Bronchial epithelial cell (primary cell): Measurements from ENCODE around the gene TMEM11. TPM values are rescaled to one million over a fixed set of nuclear protein-coding genes. Genes with fewer than 3 reads are reported as not detected.

Experiments used
- DNase-seq: peaks from one replicate; pipeline ENCODE4 v3.0.0-alpha.2; 2010; ENCODE audit warnings: low read depth
- FAIRE-seq: peaks from 2 replicates; lab custom pipeline; 2011; peaks lifted over from hg19 to GRCh38; lab: Jason Lieb, UNC
- H3K27me3 ChIP-seq: 2 replicates; pipeline ENCODE4 v1.5.1; 2011; ENCODE audit warnings: low read length; ENCODE audit not compliant: control insufficient read depth, insufficient read depth
- H3K36me3 ChIP-seq: 2 replicates; pipeline ENCODE4 v1.5.1; 2011; ENCODE audit warnings: low read length; ENCODE audit not compliant: control insufficient read depth, insufficient read depth
- H3K4me3 ChIP-seq: 2 replicates; pipeline ENCODE4 v1.5.1; 2011; ENCODE audit warnings: mild to moderate bottlenecking, low read depth, low read length, control low read depth
- CTCF ChIP-seq: IDR thresholded peaks from 2 replicates; pipeline ENCODE4 v1.5.1; 2011; ENCODE audit warnings: mild to moderate bottlenecking, moderate library complexity, low read length, control low read depth, inconsistent platforms; ENCODE audit not compliant: insufficient read depth, severe bottlenecking
- total RNA-seq: library from RNA; depleted of rRNA; stranded (reverse); fragments of >200 nt; gene quantifications from 2 replicates; pipeline ENCODE4 v1.2.1, GENCODE V29; 2014

TMEM11 gene
- total RNA-seq, 1 donor from 2014 or later = 15.8 TPM

GRCh38 chr17:21249086-21249795 is 35.3 kb upstream of the TMEM11 start:
- Histone ChIP-seq H3K4me3 (no peak overlapping the region), H3K27me3 (no peaks in the 10 kb centered on the region), H3K36me3 (no peaks in the 10 kb centered on the region)
- no peak for TF ChIP-seq CTCF
- no peak for FAIRE-seq
- DNase-seq = no peak

- no peak for TF ChIP-seq CTCF
- Histone ChIP-seq H3K36me3 (no peaks in the 10 kb centered on the region), H3K4me3 (no peak overlapping the region), H3K27me3 (no peaks in the 10 kb centered on the region)
- FAIRE-seq = no peak
- no peak for DNase-seq
Measured at GRCh38 chr17:21248500-21248899, 34.5 kb upstream of the TMEM11 start.

- no peak for FAIRE-seq
Measured at GRCh38 chr17:21247552-21248258, 33.7 kb upstream of the TMEM11 start.

GRCh38 chr17:21246698-21247097 is 32.7 kb upstream of the TMEM11 start:
- Histone ChIP-seq H3K27me3 (no peaks in the 10 kb centered on the region), H3K36me3 (no peaks in the 10 kb centered on the region), H3K4me3 (no peak overlapping the region)
- FAIRE-seq = no peak
- no peak for TF ChIP-seq CTCF
- no peak for DNase-seq

More at GRCh38 chr17:21247552-21248258, 33.7 kb upstream of the TMEM11 start:
- no peak for TF ChIP-seq CTCF
- no peak overlapping the region for H3K4me3 ChIP-seq
- DNase-seq = no peak
- no peaks in the 10 kb centered on the region for H3K27me3 ChIP-seq
- no peaks in the 10 kb centered on the region for H3K36me3 ChIP-seq

GRCh38 chr17:21245639-21246084 is 31.7 kb upstream of the TMEM11 start:
- DNase-seq (no peak), FAIRE-seq (no peak)
- Histone ChIP-seq H3K27me3 (no peaks in the 10 kb centered on the region), H3K36me3 (no peaks in the 10 kb centered on the region), H3K4me3 (no peak overlapping the region)
- no peak for TF ChIP-seq CTCF
